ENCODE results near the gene TSEN2. TPM values are rescaled to one million over a fixed set of nuclear protein-coding genes. Genes with fewer than 3 reads are reported as not detected.

TSEN2 gene
- total RNA-seq, 1 experiment from 2014 or later: 32.3 TPM

GRCh38 chr3:12518261-12519028 lies 34.2 kb downstream of the TSEN2 start:
- Mint-ChIP-seq H3K4me1 (ENCODE audit: insufficient read depth, unreplicated experiment) (no peaks in the 10 kb centered on the region), H3K27ac (ENCODE audit: low read depth, unreplicated experiment) (peak overlapping the region; percentile 39), H3K9me3 (ENCODE audit: unreplicated experiment) (no peaks in the 10 kb centered on the region), H3K27me3 (ENCODE audit: insufficient read depth, unreplicated experiment) (no peaks in the 10 kb centered on the region), H3K4me3 (ENCODE audit: unreplicated experiment) (no peak overlapping the region), H3K36me3 (ENCODE audit: insufficient read depth, unreplicated experiment) (peaks cover 62% of the 10 kb centered on the region)
- no peak for DNase-seq (ENCODE audit: unreplicated experiment)
- BruUV-seq (replicated peaks): no TSS peak
- TF ChIP-seq CTCF (IDR thresholded peaks at IDR 0.05; ENCODE audit: unreplicated experiment): no peak
- ChIA-PET CTCF (no interaction called here), POLR2A (interaction anchor here (0.6 to 3.2 kb wide), 2 partner anchors 9 to 10 kb away, joined by 3 to 14 read pairs; no protein-coding TSS in a partner anchor)
- intact Hi-C loops (cut with micrococcal nuclease): no loop called here

DNA sequence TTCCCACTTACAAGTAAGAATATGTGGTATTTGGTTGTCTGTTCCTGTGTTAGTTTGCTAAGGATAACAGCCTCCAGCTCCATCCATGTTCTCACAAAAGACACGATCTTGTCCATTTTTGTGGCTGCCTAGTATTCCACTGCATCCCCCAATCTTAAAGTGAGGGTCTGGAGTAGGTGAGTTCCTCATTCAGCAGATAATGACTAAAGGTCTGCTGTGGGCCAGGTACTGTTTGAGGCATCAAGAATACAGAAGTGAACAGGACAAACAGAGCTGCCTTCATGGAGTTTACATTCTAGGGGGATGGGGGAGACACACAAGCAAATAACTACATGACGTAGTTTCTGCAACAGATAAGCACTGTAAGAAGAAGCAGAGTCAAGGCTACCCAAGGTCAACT lies 36.7 kb downstream of the TSEN2 start:
- BruUV-seq (replicated peaks): no TSS peak
- CTCF ChIA-PET: interaction anchor here (1.7 kb wide), 1 partner anchor 10 kb away, joined by 4 read pairs; no protein-coding TSS in a partner anchor
- no peak overlapping the region for H3K4me3 Mint-ChIP-seq (ENCODE audit: unreplicated experiment)
- intact Hi-C loops (cut with micrococcal nuclease): no loop called here
- peaks cover 73% of the 10 kb centered on the region for H3K36me3 Mint-ChIP-seq (ENCODE audit: insufficient read depth, unreplicated experiment)
- no peak for DNase-seq (ENCODE audit: unreplicated experiment)
- POLR2A ChIA-PET: interaction anchor here (1.5 to 2.6 kb wide), 2 partner anchors 13 to 24 kb away, joined by 3 to 13 read pairs; partner anchors contain the start of gene MKRN2OS
- H3K9me3 Mint-ChIP-seq (ENCODE audit: unreplicated experiment): no peaks in the 10 kb centered on the region
- no peak for TF ChIP-seq CTCF (IDR thresholded peaks at IDR 0.05; ENCODE audit: unreplicated experiment)
- no peaks in the 10 kb centered on the region for H3K27me3 Mint-ChIP-seq (ENCODE audit: insufficient read depth, unreplicated experiment)
- no peak overlapping the region for H3K27ac Mint-ChIP-seq (ENCODE audit: low read depth, unreplicated experiment)
- H3K4me1 Mint-ChIP-seq (ENCODE audit: insufficient read depth, unreplicated experiment): no peaks in the 10 kb centered on the region

DNA sequence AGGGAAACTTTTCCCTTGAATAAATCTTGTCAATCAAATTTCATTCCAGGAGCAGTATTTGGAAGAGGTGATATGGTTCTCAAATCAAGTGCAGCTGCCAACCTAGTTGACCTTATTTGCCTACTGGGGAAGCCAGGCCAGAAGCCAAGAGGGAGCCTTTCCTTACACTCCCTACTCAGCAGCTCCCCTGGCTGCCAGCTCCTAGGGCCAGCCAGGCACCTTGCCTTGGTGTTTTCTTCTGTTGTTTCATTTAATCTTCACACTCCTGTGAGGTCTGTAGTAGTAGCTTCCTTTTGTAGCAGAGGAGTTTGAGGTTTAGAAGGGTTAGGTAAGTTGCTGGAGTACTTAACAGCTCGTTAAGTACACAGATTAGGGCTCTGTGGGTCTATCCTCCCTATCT lies 38.4 kb downstream of the TSEN2 start:
- POLR2A ChIA-PET: interaction anchor here (0.6 to 1.4 kb wide), 5 partner anchors 9 to 882 kb away, joined by 3 to 5 read pairs (median 4); partner anchors contain the start of gene MKRN2OS

More for the DNA sequence above, 38.4 kb downstream of the TSEN2 start:
- CTCF ChIA-PET: no interaction called here
- DNase-seq (ENCODE audit: unreplicated experiment): no peak
- H3K36me3 Mint-ChIP-seq (ENCODE audit: insufficient read depth, unreplicated experiment): peaks cover 82% of the 10 kb centered on the region
- no peaks in the 10 kb centered on the region for H3K27me3 Mint-ChIP-seq (ENCODE audit: insufficient read depth, unreplicated experiment)
- H3K4me3 Mint-ChIP-seq (ENCODE audit: unreplicated experiment): no peak overlapping the region
- no TSS peak for BruUV-seq (replicated peaks)
- H3K9me3 Mint-ChIP-seq (ENCODE audit: unreplicated experiment): no peaks in the 10 kb centered on the region
- intact Hi-C loops (cut with micrococcal nuclease): no loop called here
- no peak for TF ChIP-seq CTCF (IDR thresholded peaks at IDR 0.05; ENCODE audit: unreplicated experiment)
- H3K27ac Mint-ChIP-seq (ENCODE audit: low read depth, unreplicated experiment): no peak overlapping the region
- H3K4me1 Mint-ChIP-seq (ENCODE audit: insufficient read depth, unreplicated experiment): no peaks in the 10 kb centered on the region

Measured in MCF 10A (cell line).